Spleen (tissue), 13 donors: Measurements from ENCODE around the gene BACH2. TPM values are rescaled to one million over a fixed set of nuclear protein-coding genes. Genes with fewer than 3 reads are reported as not detected.

ENCODE experiments used
- DNase-seq: peaks from one replicate; pipeline ENCODE4 v3.0.0-alpha.2; 2020
- H3K27ac ChIP-seq, 8 donors: fragments of 200-600 bp; sonication (generic) in 7 of 8; 1 replicate in 4 of 8; 2 replicates in 4 of 8; pipeline versions ENCODE4 v1.5.0 to v1.8.0; 2016 to 2021; ENCODE audit warnings: inconsistent platforms in 4 of 8, mild to moderate bottlenecking in 4 of 8, moderate library complexity in 1 of 8
- H3K27me3 ChIP-seq, 7 donors: fragments of 200-600 bp; sonication (generic) in 6 of 7; replicated peaks in 1 of 7; 1 replicate in 4 of 7; 2 replicates in 3 of 7; pipeline versions ENCODE4 v1.5.0 to v1.8.0; 2016 to 2021; ENCODE audit warnings: inconsistent platforms in 3 of 7, mild to moderate bottlenecking in 1 of 7
- H3K36me3 ChIP-seq, 6 donors: fragments of 200-600 bp; sonication (generic) in 5 of 6; 1 replicate in 4 of 6; 2 replicates in 2 of 6; pipeline versions ENCODE4 v1.5.0 to v1.8.0; 2016 to 2021; ENCODE audit warnings: inconsistent platforms in 2 of 6
- H3K4me1 ChIP-seq, 6 donors: fragments of 200-600 bp; sonication (generic) in 5 of 6; 1 replicate in 3 of 6; 2 replicates in 3 of 6; pipeline versions ENCODE4 v1.5.0 to v1.8.0; 2016 to 2021; ENCODE audit warnings: inconsistent platforms in 3 of 6
- H3K4me3 ChIP-seq, 8 donors: fragments of 200-600 bp; sonication (generic) in 7 of 8; 1 replicate in 4 of 8; 2 replicates in 4 of 8; pipeline versions ENCODE4 v1.5.0 to v1.8.0; 2016 to 2021; ENCODE audit warnings: inconsistent platforms in 4 of 8, mild to moderate bottlenecking in 4 of 8, moderate library complexity in 2 of 8
- H3K9me3 ChIP-seq, 8 donors: fragments of 200-600 bp; sonication (generic) in 7 of 8; 1 replicate in 4 of 8; 2 replicates in 4 of 8; pipeline versions ENCODE4 v1.5.0 to v1.8.0; 2016 to 2021; ENCODE audit warnings: inconsistent platforms in 4 of 8
- POLR2A ChIP-seq, 3 donors: fragments of 450-650 bp; IDR thresholded peaks; one replicate each; pipeline ENCODE4 v1.5.1; 2017; ENCODE audit warnings: antibody characterized with exemption in 3 of 3, mild to moderate bottlenecking in 1 of 3
- POLR2AphosphoS5 ChIP-seq, 3 donors: sonication (generic); formaldehyde crosslinking; IDR thresholded peaks; one replicate each; pipeline ENCODE4 v1.5.1; 2017; ENCODE audit warnings: antibody characterized with exemption in 3 of 3
- WGBS, 5 donors: extraction: QIAGEN DNeasy Blood & Tissue Kit in 3 of 5; methylation state at CpG; one replicate each; pipeline versions ENCODE4 v1.1.5 to v1.1.7; 2013 to 2018; 5-methylcytosine and 5-hydroxymethylcytosine counted together
- intact Hi-C: fragments of 100-400 bp; cut with DNase I; formaldehyde crosslinking; loops from one replicate; pipeline ENCODE4 v1.15.0; 2023; ENCODE audit warnings: low total_unique reads
- long read RNA-seq, 2 donors: transcript quantifications; one replicate each; lab custom pipeline, GENCODE V29; 2026
- polyA plus RNA-seq, 3 donors: library from polyadenylated mRNA; stranded (reverse); fragments of 200-250 nt; gene quantifications; one replicate each; pipeline ENCODE4 v1.2.1, GENCODE V29; 2013
- total RNA-seq, 7 donors: library from RNA; depleted of rRNA in 3 of 7; stranded (reverse); fragments of >200 nt in 3 of 7; fragmentation: NEBNext Ultra II Directional in 4 of 7; extraction: Animal tissue kit (Norgen Biotek cat#: 25700) in 4 of 7; gene quantifications; one replicate each; pipeline versions ENCODE4 v1.1.0 to v1.2.1, GENCODE V29; 2016 to 2021
- TF ChIP-seq, protein P1 (sequence below), 11 experiments: fragments of 200-600 bp in 7 of 11; fragments of 450-650 bp in 4 of 11; sonication (generic) in 4 of 11; IDR thresholded peaks in 8 of 11; conservative IDR thresholded peaks in 3 of 11; 1 replicate in 7 of 11; 2 replicates in 4 of 11; pipeline versions ENCODE4 v1.4.0 to v1.8.0; 2016 to 2021; ENCODE audit warnings: antibody characterized with exemption in 11 of 11, inconsistent platforms in 4 of 11, mild to moderate bottlenecking in 1 of 11
- donor health status: healthy with polysubstance abuse.
- donor health status: DM: no; HTN: no; CAD: no; lungs with moderate emphysema.
- donor health status: DM: no; HTN: no; CAD: no.
- donor health status: Bipolar disorder and iron deficiency.
- donor health status: healthy.
- donor health status: DM: no; HTN: no; CAD: no.
- donor health status: DM: yes; HTN: yes; CAD: no.

The BACH2 gene
- total RNA-seq (10 to 100 TPM; 18.1 to 53.8 (median 44.1) TPM), polyA plus RNA-seq (1 to 10 TPM; 3.0 to 4.9 (median 3.4) TPM)
- long read RNA-seq, donor 1: 0 reads
- long read RNA-seq, donor 2: 0 reads

DNA sequence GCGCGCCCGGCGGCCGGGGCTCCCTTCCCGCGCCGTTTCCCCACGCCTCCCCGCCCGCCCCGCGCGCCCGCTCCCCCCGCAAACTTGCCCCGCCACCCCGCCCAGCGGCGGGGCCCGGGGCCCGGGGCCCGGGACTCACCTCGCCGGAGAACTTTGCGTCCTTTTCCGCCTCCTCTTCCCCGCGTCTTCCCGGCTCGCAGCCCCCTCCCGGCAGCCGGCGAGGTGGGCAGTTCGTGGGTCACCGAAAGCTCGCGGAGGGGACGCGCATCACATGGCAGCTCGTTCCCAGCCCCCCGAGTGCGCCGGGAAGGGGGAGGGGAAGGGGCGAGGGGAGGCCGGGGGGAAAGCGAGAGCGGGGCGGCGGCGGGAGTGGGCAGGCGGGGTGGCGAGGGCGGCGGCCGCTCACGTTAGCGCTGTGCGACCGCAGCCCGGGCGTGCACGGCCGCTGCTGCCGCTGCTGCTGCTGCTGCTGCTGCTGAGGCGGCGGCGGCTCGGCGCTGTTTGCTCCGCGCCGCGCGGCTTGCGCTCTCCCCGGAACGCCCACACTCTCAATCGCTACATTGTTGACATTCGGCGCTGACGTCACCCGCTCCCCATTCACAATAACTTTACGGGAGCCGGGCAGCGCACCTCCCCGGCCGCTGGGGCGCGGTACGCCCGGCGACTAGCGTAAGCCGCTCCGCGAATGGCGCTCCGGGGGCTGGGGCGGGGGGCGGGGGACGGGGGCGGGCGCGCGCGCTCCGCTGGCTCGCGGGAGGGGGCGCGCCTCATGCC is at the start of gene BACH2:
Gene BACH2, minus strand, starts transcription at position 503 of the 774 bp plus-strand sequence. CDS start 287,999 bp downstream, outside the sequence.
- Histone ChIP-seq H3K36me3 (no peaks in the 10 kb centered on the region), H3K27me3 (peaks cover 0 to 52% (median 7%) of the 10 kb centered on the region in 7 donors), H3K27ac (peak within 1 kb of the TSS; percentile 75 to 96 (median 90)), H3K9me3 (no peaks in the 10 kb centered on the region), H3K4me1 (peaks cover 0 to 61% (median 31%) of the 10 kb centered on the region in 6 donors), H3K4me3 (peak within 1 kb of the TSS; percentile 64 to 78 (median 72))
- DNase-seq: peak; percentile 96
- TF ChIP-seq, protein P1, sequence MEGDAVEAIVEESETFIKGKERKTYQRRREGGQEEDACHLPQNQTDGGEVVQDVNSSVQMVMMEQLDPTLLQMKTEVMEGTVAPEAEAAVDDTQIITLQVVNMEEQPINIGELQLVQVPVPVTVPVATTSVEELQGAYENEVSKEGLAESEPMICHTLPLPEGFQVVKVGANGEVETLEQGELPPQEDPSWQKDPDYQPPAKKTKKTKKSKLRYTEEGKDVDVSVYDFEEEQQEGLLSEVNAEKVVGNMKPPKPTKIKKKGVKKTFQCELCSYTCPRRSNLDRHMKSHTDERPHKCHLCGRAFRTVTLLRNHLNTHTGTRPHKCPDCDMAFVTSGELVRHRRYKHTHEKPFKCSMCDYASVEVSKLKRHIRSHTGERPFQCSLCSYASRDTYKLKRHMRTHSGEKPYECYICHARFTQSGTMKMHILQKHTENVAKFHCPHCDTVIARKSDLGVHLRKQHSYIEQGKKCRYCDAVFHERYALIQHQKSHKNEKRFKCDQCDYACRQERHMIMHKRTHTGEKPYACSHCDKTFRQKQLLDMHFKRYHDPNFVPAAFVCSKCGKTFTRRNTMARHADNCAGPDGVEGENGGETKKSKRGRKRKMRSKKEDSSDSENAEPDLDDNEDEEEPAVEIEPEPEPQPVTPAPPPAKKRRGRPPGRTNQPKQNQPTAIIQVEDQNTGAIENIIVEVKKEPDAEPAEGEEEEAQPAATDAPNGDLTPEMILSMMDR (IDR thresholded peaks at IDR 0.05 in 8 of 11, conservative IDR thresholded peaks at IDR 0.05 in 3 of 11): peak in 5 of 11 experiments; percentile 38 to 53 (median 49)
- TF ChIP-seq POLR2AphosphoS5 (IDR thresholded peaks at IDR 0.05) (peak; percentile 92 to 94 (median 93)), POLR2A (IDR thresholded peaks at IDR 0.05) (peak in 2 of 3 donors; percentile 74 to 87)
- WGBS, 5 donors: 0 to 1% (median 0%) methylated on average over 27 to 112 of the region's 112 CpGs
- intact Hi-C loops: loop anchor here (10.0 kb wide), 2 partner anchors 178 to 312 kb away; no protein-coding TSS in a partner anchor

DNA sequence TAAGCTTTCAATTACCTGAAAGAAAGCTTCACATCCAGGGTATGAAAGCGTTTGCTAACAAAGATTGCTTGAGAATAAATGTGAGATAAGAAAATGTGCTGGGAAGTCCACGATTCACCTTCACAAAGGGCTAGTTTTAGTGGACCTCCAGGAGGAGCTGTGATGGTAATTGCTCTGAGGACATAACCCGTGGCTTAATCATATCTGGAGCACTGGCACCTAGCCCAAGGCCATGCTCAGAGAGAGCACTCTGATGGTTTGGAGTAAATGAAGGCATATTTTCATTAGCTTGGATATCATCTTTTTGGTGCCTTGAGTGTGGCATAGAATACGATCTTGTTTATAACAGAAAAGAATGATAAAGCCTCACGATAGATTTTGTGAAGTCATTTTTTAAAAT is 46.9 kb upstream of the BACH2 start:
- Histone ChIP-seq H3K9me3 (no peaks in the 10 kb centered on the region), H3K4me1 (no peaks in the 10 kb centered on the region), H3K36me3 (no peaks in the 10 kb centered on the region), H3K4me3 (no peak overlapping the region), H3K27me3 (no peaks in the 10 kb centered on the region), H3K27ac (no peak overlapping the region)
- WGBS, 5 donors: 65 to 90% (median 78%) methylated on average over 5 of the region's 5 CpGs
- intact Hi-C loops: no loop called here
- TF ChIP-seq POLR2AphosphoS5 (IDR thresholded peaks at IDR 0.05): no peak
- TF ChIP-seq, protein P1 (IDR thresholded peaks at IDR 0.05 in 8 of 11, conservative IDR thresholded peaks at IDR 0.05 in 3 of 11): no peak
- TF ChIP-seq POLR2A (IDR thresholded peaks at IDR 0.05): no peak
- DNase-seq: no peak

DNA sequence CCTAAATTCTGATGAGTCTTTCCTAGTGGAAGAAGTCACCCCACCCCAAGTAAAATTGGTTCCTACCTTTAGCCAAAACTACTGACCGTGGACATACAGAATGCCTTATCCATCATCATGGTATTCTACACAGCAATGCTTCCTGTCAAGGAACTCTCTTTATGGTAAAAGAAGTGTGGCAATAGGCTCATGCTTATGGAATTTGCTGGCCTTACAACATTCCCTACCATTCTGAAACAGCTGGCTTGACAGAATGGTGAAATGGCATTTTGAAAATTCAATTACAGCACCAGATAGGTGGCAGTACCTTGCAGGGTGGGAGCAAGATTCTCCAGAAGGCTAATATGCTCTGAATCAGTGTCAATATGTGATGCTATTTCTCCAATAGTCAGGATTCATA is 41.8 kb upstream of the BACH2 start:
- TF ChIP-seq, protein P1 (IDR thresholded peaks at IDR 0.05 in 8 of 11, conservative IDR thresholded peaks at IDR 0.05 in 3 of 11): no peak
- no peak for TF ChIP-seq POLR2A (IDR thresholded peaks at IDR 0.05)
- no peak for TF ChIP-seq POLR2AphosphoS5 (IDR thresholded peaks at IDR 0.05)
- WGBS, 5 donors: 85 to 100% (median 95%) methylated on average over 1 of the region's 1 CpG
- Histone ChIP-seq H3K9me3 (no peaks in the 10 kb centered on the region), H3K27me3 (no peaks in the 10 kb centered on the region), H3K36me3 (no peaks in the 10 kb centered on the region), H3K4me1 (no peaks in the 10 kb centered on the region), H3K27ac (no peak overlapping the region), H3K4me3 (no peak overlapping the region)
- no peak for DNase-seq
- intact Hi-C loops: no loop called here

GRCh38 chr6:90336388-90336947 is 39.8 kb upstream of the BACH2 start:
- Histone ChIP-seq H3K27ac (no peak overlapping the region), H3K4me1 (no peaks in the 10 kb centered on the region), H3K4me3 (no peak overlapping the region), H3K36me3 (no peaks in the 10 kb centered on the region), H3K27me3 (no peaks in the 10 kb centered on the region), H3K9me3 (no peaks in the 10 kb centered on the region)
- TF ChIP-seq POLR2AphosphoS5 (IDR thresholded peaks at IDR 0.05): no peak
- TF ChIP-seq POLR2A (IDR thresholded peaks at IDR 0.05): no peak
- TF ChIP-seq, protein P1 (IDR thresholded peaks at IDR 0.05 in 8 of 11, conservative IDR thresholded peaks at IDR 0.05 in 3 of 11): no peak
- no peak for DNase-seq
- intact Hi-C loops: no loop called here
- 66 to 86% (median 74%) methylated on average over 6 of the region's 6 CpGs for WGBS, 5 donors
